Activated naive CD8-positive, alpha-beta T cell treated with anti-CD3 and anti-CD28 coated beads, Interleukin-2, amount 50 U/mL, for 16 hours (primary cell): ENCODE data around the gene TMEM114.

ENCODE experiments used
- DNase-seq: peaks from one replicate; pipeline ENCODE4 v3.0.0-alpha.2; 2020; ENCODE audit warnings: low read depth, low spot score

TMEM114 gene

GRCh38 chr16:8550728-8551387 is 39.5 kb downstream of the TMEM114 start:
- no peak for DNase-seq

DNA sequence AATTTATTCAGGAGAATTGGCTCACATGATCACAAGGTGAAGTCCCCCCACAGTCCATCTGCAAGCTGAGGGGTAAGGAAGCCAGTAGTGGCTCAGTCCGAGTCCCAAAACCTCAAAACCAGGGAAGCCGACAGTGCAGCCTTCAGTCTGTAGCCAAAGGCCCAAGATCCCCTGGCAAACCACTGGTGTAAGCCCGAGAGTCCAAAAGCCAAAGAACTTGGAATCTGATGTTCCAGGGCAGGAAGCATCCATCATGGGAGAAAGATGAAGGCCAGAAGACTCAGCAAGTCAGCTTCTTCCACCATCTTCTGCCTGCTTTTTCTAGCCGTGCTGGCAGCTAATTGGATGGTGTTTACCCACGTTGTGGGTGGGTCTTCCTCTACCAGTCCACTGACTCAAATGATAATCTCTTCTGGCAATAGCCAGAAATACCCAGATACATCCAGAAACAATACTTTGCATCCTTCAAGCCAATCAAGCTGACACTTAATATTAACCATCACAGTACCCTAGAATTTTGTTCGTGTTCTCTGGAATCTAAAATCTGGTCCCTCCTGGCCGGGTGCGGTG is 40.4 kb downstream of the TMEM114 start:
- no peak for DNase-seq

GRCh38 chr16:8548166-8548565 is 42.1 kb downstream of the TMEM114 start:
- DNase-seq: no peak

GRCh38 chr16:8547762-8548161 is 42.5 kb downstream of the TMEM114 start:
- no peak for DNase-seq

DNA sequence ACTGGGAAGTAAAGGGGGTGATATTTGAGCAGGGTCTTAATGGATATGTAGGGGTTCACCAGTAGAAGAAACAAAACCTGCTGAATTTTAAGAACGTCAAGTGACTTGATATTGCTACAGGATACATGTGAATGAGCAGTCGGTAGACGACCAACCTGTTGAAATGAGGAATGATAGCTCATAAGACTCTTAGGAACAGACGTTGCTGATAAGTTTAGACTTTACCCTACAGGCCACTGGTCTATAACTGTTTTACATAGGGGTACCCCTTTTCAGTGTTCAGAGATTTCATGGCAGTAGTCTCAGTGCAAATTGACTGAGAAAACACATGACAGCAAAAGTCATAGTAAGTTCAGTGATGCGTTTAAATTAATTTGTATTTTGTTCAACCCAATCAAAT is 45.9 kb downstream of the TMEM114 start:
- no peak for DNase-seq

- DNase-seq: no peak
Observed at GRCh38 chr16:8543258-8543657, 47.1 kb downstream of the TMEM114 start.

GRCh38 chr16:8542393-8542792 is 47.9 kb downstream of the TMEM114 start:
- DNase-seq: no peak

GRCh38 chr16:8541868-8542267 is 48.4 kb downstream of the TMEM114 start:
- no peak for DNase-seq

DNA sequence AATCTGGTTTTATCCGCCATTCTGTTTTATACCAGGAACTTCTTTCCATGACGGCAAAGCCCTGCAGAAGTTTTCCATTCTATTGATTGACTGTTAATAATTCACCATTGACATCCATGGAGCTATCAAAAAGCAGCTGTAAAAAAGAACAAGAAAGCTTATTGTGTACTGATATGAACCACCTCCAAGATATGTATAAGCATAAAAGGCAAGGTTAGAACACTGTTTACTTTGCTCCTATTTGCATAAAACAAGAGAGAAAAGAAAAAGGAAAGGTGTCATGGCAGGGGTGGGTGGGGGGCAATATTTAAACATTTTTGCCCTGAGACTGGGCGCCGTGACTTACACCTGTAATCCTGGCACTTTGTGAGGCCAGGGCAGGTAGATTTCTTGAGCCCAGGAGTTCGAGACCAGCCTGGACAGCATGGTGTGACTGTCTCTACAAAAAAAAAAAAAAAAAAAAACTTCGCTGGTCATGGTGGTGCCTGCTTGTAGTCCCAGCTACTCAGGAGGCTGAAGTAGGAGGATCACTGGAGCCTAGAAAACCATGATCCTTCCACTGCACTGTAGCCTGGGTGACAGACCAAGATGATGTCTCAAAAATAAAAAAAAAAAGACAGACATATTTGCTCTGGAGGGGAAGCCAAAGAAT is 52.5 kb downstream of the TMEM114 start:
- DNase-seq: no peak

GRCh38 chr16:8533509-8533908 is 56.8 kb downstream of the TMEM114 start:
- DNase-seq: no peak

DNA sequence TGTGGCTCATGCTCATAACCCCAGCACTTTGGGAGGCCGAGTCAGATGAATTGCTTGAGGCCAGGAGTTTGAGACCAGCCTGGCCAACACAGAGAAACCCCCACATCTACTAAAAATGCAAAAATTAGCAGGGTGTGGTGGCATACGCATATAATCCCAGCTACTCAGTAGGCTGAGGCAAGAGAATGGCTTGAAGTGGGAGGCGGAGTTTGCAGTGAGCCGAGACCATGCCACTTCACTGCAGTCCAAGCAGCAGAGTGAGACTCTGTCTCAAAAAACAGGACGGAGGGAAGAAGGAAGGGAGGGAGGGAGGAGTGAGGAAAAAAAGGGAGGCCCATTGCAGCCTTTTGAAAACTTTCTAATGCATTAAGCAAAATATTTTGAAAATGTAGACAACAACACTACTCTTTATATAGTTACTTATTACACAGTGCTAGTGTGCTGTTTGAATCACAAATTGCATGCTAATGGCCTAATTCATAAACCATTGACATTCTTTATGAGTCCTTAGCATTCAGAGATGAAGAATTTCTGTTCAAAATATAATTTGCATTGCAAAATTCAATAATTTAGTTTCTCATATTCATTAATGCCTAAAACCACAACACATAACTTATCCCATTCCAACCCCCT is 59.4 kb downstream of the TMEM114 start:
- DNase-seq: no peak

DNA sequence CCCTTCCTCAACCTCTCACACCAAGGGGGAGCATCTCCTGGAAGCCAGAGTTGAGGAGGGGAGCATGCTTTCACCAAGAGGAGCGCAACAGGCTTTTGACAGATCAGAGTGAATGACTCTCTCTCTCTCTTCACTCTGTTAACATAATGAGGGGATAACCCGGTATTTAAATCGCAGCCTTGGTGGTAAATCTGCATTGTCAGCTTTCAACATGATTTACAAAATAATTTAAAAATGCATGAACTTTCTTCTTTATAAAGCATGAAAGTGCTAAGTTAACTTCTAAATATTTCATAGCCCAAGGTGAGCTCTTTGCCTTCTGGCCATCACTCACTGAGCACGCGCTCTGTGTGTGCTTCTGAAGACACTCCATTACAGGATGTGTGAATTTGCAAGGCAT is 61.8 kb downstream of the TMEM114 start:
- no peak for DNase-seq

- no peak for DNase-seq
Observed at GRCh38 chr16:8523932-8524331, 66.4 kb downstream of the TMEM114 start.

- no peak for DNase-seq
Observed at GRCh38 chr16:8522757-8523156, 67.6 kb downstream of the TMEM114 start.

DNA sequence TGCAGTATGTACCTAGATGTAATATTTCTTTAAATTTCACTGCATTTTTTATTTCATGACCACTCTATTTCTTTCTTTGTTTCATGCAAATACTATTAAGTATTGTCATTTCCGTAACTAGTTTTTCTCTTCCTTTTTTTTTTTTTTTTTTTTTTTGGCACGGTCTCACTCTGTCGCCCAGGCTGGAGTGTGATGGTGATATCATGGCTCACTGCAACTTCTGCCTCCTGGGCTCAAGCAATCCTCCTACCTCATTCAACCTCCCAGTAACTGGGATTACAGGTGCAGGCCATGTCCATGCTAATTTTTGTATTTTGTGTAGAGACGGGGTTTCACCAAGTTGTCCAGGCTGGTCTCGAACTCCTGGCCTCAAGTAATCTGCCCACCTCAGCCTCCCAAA is 70.7 kb downstream of the TMEM114 start:
- no peak for DNase-seq
